SU-DHL-6 (cell line): Measurements from ENCODE around the gene ZC3HAV1.

Source experiments
- H2AFZ ChIP-seq: fragments of 200-600 bp; sonication (generic); 2 replicates; pipeline ENCODE4 v1.6.1; 2014; ENCODE audit warnings: low read depth, mild to moderate bottlenecking, moderate library complexity, mixed read lengths, antibody characterized with exemption, low read length; ENCODE audit not compliant: severe bottlenecking
- H3F3A ChIP-seq: fragments of 200-600 bp; shearing (Covaris generic); 2 replicates; pipeline ENCODE4 v1.6.0; 2016; ENCODE audit warnings: antibody characterized with exemption, mild to moderate bottlenecking; ENCODE audit not compliant: insufficient read depth
- H3K27ac ChIP-seq: fragments of 200-600 bp; sonication (generic); 2 replicates; pipeline ENCODE4 v1.5.1; 2016; ENCODE audit warnings: low read depth, mild to moderate bottlenecking, low read length, moderate library complexity, mixed read lengths
- H3K27me3 ChIP-seq: fragments of 200-600 bp; sonication (generic), shearing (Covaris generic); 2 replicates; pipeline ENCODE4 v1.6.0; 2014; ENCODE audit warnings: mild to moderate bottlenecking, low read length
- H3K36me3 ChIP-seq: fragments of 200-600 bp; sonication (generic); 2 replicates; pipeline ENCODE4 v1.6.1; 2014; ENCODE audit warnings: mild to moderate bottlenecking, low read length, mixed read lengths
- H3K4me2 ChIP-seq: fragments of 300-600, 200-600 bp; shearing (Covaris generic), sonication (generic); 2 replicates; pipeline ENCODE4 v1.6.0; 2014; ENCODE audit warnings: low read length, low read depth, mild to moderate bottlenecking; ENCODE audit not compliant: poor library complexity, severe bottlenecking
- H3K4me3 ChIP-seq: fragments of 200-600 bp; sonication (generic); 2 replicates; pipeline ENCODE4 v1.5.1; 2014; ENCODE audit warnings: antibody characterized with exemption, low read length, mild to moderate bottlenecking, mixed read lengths; ENCODE audit not compliant: insufficient read depth, poor library complexity, severe bottlenecking
- H3K79me2 ChIP-seq: fragments of 200-600 bp; sonication (generic); 2 replicates; pipeline ENCODE4 v1.6.1; 2014; ENCODE audit warnings: mild to moderate bottlenecking, low read length, moderate library complexity; ENCODE audit not compliant: insufficient read depth
- H3K9ac ChIP-seq: fragments of 200-600 bp; sonication (generic); 2 replicates; pipeline ENCODE4 v1.7.0; 2014; ENCODE audit warnings: mild to moderate bottlenecking, low read length
- H3K9me2 ChIP-seq: fragments of 200-600 bp; sonication (generic); replicated peaks from 2 replicates; pipeline ENCODE4 v1.6.1; 2014; ENCODE audit warnings: low read length; ENCODE audit not compliant: insufficient read depth
- H3K9me3 ChIP-seq: fragments of 200-600 bp; sonication (generic); 2 replicates; pipeline ENCODE4 v1.6.1; 2014; ENCODE audit warnings: low read length, mixed read lengths; ENCODE audit not compliant: insufficient read depth
- H4K20me1 ChIP-seq: fragments of 200-600 bp; sonication (generic); 2 replicates; pipeline ENCODE4 v1.6.1; 2014; ENCODE audit warnings: low read depth, mild to moderate bottlenecking, antibody characterized with exemption, low read length, moderate library complexity, mixed read lengths
- CTCF ChIP-seq: fragments of 200-600 bp; sonication (generic); IDR thresholded peaks from one replicate; pipeline ENCODE4 v1.5.1; 2017; ENCODE audit warnings: antibody characterized with exemption, mild to moderate bottlenecking, low read length, moderate library complexity; ENCODE audit not compliant: insufficient read depth, poor library complexity, severe bottlenecking
- EZH2phosphoT487 ChIP-seq: fragments of 200-600 bp; sonication (generic), shearing (Covaris generic); conservative IDR thresholded peaks from 2 replicates; pipeline ENCODE4 v1.6.1; 2018; ENCODE audit warnings: mild to moderate bottlenecking, antibody characterized with exemption, low read length, moderate library complexity, mixed read lengths

ZC3HAV1 gene

GRCh38 chr7:139047970-139048369 lies 61.5 kb downstream of the ZC3HAV1 start:
- H3K9ac ChIP-seq: no peak overlapping the region
- H3K27ac ChIP-seq: no peak overlapping the region
- H3K4me3 ChIP-seq: no peak overlapping the region
- no peak for TF ChIP-seq EZH2phosphoT487
- TF ChIP-seq CTCF: no peak
- no peaks in the 10 kb centered on the region for H3K9me2 ChIP-seq
- H2AFZ ChIP-seq: no peak overlapping the region
- no peak overlapping the region for H3K4me2 ChIP-seq
- H4K20me1 ChIP-seq: no peaks in the 10 kb centered on the region
- no peaks in the 10 kb centered on the region for H3K79me2 ChIP-seq
- peaks cover 6% of the 10 kb centered on the region; the same call in 1 of the 2 replicates for H3K36me3 ChIP-seq
- H3K9me3 ChIP-seq: no peaks in the 10 kb centered on the region
- no peaks in the 10 kb centered on the region for H3K27me3 ChIP-seq
- 0 out of 2 replicates have a peak, but pooled peaks cover 6% of the 10 kb centered on the region for H3F3A ChIP-seq

- H3K79me2 ChIP-seq: no peaks in the 10 kb centered on the region
- H3K27me3 ChIP-seq: no peaks in the 10 kb centered on the region
- H3K4me2 ChIP-seq: no peak overlapping the region
- H2AFZ ChIP-seq: no peak overlapping the region
- no peaks in the 10 kb centered on the region for H4K20me1 ChIP-seq
- no peaks in the 10 kb centered on the region for H3K9me2 ChIP-seq
- 0 out of 2 replicates have a peak, but pooled peaks cover 6% of the 10 kb centered on the region for H3F3A ChIP-seq
- no peak for TF ChIP-seq CTCF
- no peak for TF ChIP-seq EZH2phosphoT487
- no peak overlapping the region for H3K27ac ChIP-seq
- H3K4me3 ChIP-seq: no peak overlapping the region
- no peaks in the 10 kb centered on the region for H3K9me3 ChIP-seq
- H3K36me3 ChIP-seq: peaks cover 6% of the 10 kb centered on the region; the same call in 1 of the 2 replicates
- H3K9ac ChIP-seq: no peak overlapping the region
Measured at GRCh38 chr7:139046143-139046542, 63.4 kb downstream of the ZC3HAV1 start.

GRCh38 chr7:139044813-139045794 lies 64.4 kb downstream of the ZC3HAV1 start:
- no peak for TF ChIP-seq CTCF
- no peak for TF ChIP-seq EZH2phosphoT487
- H4K20me1 ChIP-seq: no peaks in the 10 kb centered on the region
- no peaks in the 10 kb centered on the region for H3K27me3 ChIP-seq
- no peaks in the 10 kb centered on the region for H3K9me2 ChIP-seq
- H3K9me3 ChIP-seq: no peaks in the 10 kb centered on the region
- H3K36me3 ChIP-seq: peaks cover 6% of the 10 kb centered on the region; the same call in 1 of the 2 replicates
- H3K4me2 ChIP-seq: no peak overlapping the region
- 0 out of 2 replicates have a peak, but pooled peaks cover 6% of the 10 kb centered on the region for H3F3A ChIP-seq
- H3K4me3 ChIP-seq: no peak overlapping the region
- no peak overlapping the region for H3K9ac ChIP-seq
- H2AFZ ChIP-seq: no peak overlapping the region
- H3K79me2 ChIP-seq: no peaks in the 10 kb centered on the region
- H3K27ac ChIP-seq: no peak overlapping the region
